Right atrium auricular region (tissue), 2 donors: ENCODE measurements around the gene CHAT. TPM values are rescaled to one million over a fixed set of nuclear protein-coding genes. Genes with fewer than 3 reads are reported as not detected.

Source experiments
- DNase-seq: peaks from one replicate; pipeline ENCODE4 v3.0.0-alpha.2; 2019; ENCODE audit warnings: low spot score
- H3K27ac ChIP-seq, 2 donors: fragments of 200-600 bp; sonication (generic); 1 replicate in 1 of 2; 2 replicates in 1 of 2; pipeline ENCODE4 v1.5.1; 2016 to 2019
- H3K27me3 ChIP-seq, 2 donors: fragments of 200-600 bp; sonication (generic); one replicate each; pipeline versions ENCODE4 v1.5.1 to v1.6.0; 2017 to 2019
- H3K36me3 ChIP-seq: fragments of 200-600 bp; sonication (generic); one replicate; pipeline ENCODE4 v1.5.1; 2016
- H3K4me1 ChIP-seq, 2 donors: fragments of 200-600 bp; sonication (generic); one replicate each; pipeline versions ENCODE4 v1.5.1 to v1.6.0; 2017 to 2019
- H3K4me3 ChIP-seq, 2 donors: fragments of 200-600 bp; sonication (generic); 1 replicate in 1 of 2; 2 replicates in 1 of 2; pipeline ENCODE4 v1.5.1; 2017 to 2019; ENCODE audit warnings: mild to moderate bottlenecking in 1 of 2, moderate library complexity in 1 of 2
- H3K9me3 ChIP-seq, 2 donors: fragments of 200-600 bp; sonication (generic); one replicate each; pipeline ENCODE4 v1.5.1; 2019
- total RNA-seq, 2 donors: library from RNA; depleted of rRNA; stranded (reverse); fragments of >200 nt; gene quantifications; one replicate each; pipeline ENCODE4 v1.1.0, GENCODE V29; 2016
- TF ChIP-seq, protein P1 (sequence below), 2 donors: fragments of 200-600 bp; sonication (generic); IDR thresholded peaks; one replicate each; pipeline ENCODE4 v1.5.1; 2019; ENCODE audit warnings: antibody characterized with exemption in 2 of 2

CHAT gene
- total RNA-seq, 2 donors from 2014 or later: not detected

DNA sequence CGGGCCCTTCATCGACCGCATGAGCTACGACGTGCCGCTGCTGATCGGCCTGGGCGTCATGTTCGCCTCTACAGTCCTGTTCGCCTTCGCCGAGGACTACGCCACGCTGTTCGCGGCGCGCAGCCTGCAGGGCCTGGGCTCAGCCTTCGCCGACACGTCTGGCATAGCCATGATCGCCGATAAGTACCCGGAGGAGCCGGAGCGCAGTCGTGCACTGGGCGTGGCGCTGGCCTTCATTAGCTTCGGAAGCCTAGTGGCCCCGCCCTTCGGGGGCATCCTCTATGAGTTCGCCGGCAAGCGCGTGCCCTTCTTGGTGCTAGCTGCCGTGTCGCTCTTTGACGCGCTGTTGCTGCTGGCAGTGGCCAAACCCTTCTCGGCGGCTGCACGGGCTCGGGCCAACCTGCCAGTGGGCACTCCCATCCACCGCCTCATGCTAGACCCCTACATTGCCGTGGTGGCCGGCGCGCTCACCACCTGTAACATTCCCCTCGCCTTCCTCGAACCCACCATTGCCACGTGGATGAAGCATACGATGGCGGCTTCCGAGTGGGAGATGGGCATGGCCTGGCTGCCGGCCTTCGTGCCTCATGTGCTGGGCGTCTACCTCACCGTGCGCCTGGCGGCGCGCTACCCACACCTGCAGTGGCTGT, 2.5 kb upstream of the CHAT start:
- no peak for DNase-seq
- peaks cover 0 to 37% of the 10 kb centered on the region in 2 donors for H3K4me1 ChIP-seq
- H3K4me3 ChIP-seq: no peak overlapping the region
- H3K27me3 ChIP-seq: peaks cover 36 to 56% of the 10 kb centered on the region in 2 donors
- H3K27ac ChIP-seq: no peak overlapping the region
- no peaks in the 10 kb centered on the region for H3K9me3 ChIP-seq
- TF ChIP-seq, protein P1, sequence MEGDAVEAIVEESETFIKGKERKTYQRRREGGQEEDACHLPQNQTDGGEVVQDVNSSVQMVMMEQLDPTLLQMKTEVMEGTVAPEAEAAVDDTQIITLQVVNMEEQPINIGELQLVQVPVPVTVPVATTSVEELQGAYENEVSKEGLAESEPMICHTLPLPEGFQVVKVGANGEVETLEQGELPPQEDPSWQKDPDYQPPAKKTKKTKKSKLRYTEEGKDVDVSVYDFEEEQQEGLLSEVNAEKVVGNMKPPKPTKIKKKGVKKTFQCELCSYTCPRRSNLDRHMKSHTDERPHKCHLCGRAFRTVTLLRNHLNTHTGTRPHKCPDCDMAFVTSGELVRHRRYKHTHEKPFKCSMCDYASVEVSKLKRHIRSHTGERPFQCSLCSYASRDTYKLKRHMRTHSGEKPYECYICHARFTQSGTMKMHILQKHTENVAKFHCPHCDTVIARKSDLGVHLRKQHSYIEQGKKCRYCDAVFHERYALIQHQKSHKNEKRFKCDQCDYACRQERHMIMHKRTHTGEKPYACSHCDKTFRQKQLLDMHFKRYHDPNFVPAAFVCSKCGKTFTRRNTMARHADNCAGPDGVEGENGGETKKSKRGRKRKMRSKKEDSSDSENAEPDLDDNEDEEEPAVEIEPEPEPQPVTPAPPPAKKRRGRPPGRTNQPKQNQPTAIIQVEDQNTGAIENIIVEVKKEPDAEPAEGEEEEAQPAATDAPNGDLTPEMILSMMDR (IDR thresholded peaks at IDR 0.05): no peak
- H3K36me3 ChIP-seq: no peaks in the 10 kb centered on the region

- Histone ChIP-seq H3K9me3 (no peaks in the 10 kb centered on the region), H3K36me3 (no peaks in the 10 kb centered on the region), H3K4me1 (peaks cover 0 to 35% of the 10 kb centered on the region in 2 donors), H3K27ac (no peak overlapping the region), H3K27me3 (peaks cover 36 to 56% of the 10 kb centered on the region in 2 donors), H3K4me3 (no peak overlapping the region)
- TF ChIP-seq, protein P1 (IDR thresholded peaks at IDR 0.05): no peak
- DNase-seq: no peak
Measured at GRCh38 chr10:49611816-49612512, 1.9 kb upstream of the CHAT start.

DNA sequence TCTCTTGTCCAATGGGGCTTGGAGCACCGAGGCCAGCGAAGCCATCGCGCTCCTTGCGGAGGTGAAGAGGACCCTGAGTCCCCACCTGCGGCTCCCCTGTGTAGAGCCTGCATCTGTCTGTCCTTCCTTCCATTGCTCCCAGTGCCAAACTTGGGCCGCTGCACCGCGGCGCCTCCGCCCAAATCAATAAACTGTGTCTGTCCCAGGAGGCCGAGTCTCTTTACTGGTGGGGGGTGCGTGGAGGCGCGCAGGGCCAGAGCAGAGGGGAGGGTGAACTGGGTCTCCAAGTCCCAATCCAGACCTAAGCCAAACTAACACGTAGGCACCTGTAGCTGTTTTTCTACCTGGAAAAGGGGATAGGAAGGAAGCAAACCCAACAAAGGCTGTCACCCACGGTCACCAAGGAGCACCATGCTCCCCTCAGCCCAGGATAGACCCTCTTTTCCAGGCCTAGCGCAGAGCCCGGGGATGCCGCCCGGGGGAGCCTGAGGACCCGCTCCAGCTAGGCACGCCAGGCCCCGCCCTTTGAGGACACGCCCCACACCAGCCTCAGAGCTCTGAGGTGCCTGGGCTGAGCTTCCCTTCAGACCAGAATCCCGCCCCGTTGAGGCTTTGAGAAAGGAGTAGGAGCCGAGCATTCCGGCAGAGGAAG, 1.2 kb upstream of the CHAT start:
- no peak for DNase-seq
- H3K27me3 ChIP-seq: peaks cover 36 to 56% of the 10 kb centered on the region in 2 donors

GRCh38 chr10:49613165-49613881, 514 bp upstream of the CHAT start:
- Histone ChIP-seq H3K27ac (no peak overlapping the region), H3K9me3 (no peaks in the 10 kb centered on the region), H3K36me3 (no peaks in the 10 kb centered on the region), H3K27me3 (peaks cover 36 to 51% of the 10 kb centered on the region in 2 donors), H3K4me1 (peaks cover 0 to 32% of the 10 kb centered on the region in 2 donors), H3K4me3 (no peak overlapping the region)
- DNase-seq: no peak
- TF ChIP-seq, protein P1 (IDR thresholded peaks at IDR 0.05): no peak

More for the DNA sequence above, 1.2 kb upstream of the CHAT start:
- no peak overlapping the region for H3K27ac ChIP-seq
- H3K4me3 ChIP-seq: no peak overlapping the region
- no peaks in the 10 kb centered on the region for H3K36me3 ChIP-seq
- H3K4me1 ChIP-seq: peaks cover 0 to 32% of the 10 kb centered on the region in 2 donors
- H3K9me3 ChIP-seq: no peaks in the 10 kb centered on the region
- TF ChIP-seq, protein P1 (IDR thresholded peaks at IDR 0.05): no peak

GRCh38 chr10:49614242-49615198, 683 bp downstream of the CHAT start:
- TF ChIP-seq, protein P1 (IDR thresholded peaks at IDR 0.05): no peak
- H3K27ac ChIP-seq: no peak overlapping the region
- no peaks in the 10 kb centered on the region for H3K9me3 ChIP-seq
- no peak overlapping the region for H3K4me3 ChIP-seq
- no peaks in the 10 kb centered on the region for H3K36me3 ChIP-seq
- no peak for DNase-seq
- peaks cover 0 to 27% of the 10 kb centered on the region in 2 donors for H3K4me1 ChIP-seq
- H3K27me3 ChIP-seq: peaks cover 27 to 44% of the 10 kb centered on the region in 2 donors
